ENCODE measurements around the gene CADM1.

The CADM1 gene

DNA sequence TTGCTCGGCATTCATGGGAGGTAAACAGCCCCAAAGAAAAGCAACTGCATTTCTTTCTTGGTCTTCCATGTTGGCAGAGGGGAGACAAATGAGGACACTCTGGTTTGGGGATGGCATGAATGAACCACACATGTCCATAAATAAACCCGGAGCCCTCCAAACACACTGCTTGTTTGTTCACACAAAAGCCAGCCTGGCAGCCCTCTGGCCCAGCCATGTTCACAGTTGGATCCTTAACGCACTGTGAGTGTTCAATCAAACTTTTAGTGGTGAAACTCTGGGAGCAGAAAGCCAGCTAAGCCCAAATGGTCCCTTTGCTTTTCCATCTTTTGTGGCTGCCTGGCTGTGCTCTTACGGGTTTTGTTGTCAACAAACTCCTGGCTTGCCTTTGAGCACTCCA lies 336.8 kb downstream of the CADM1 start:
- Mint-ChIP-seq H3K4me3 (no peak overlapping the region), H3K27me3 (ENCODE audit: low read depth) (peaks cover 16% of the 10 kb centered on the region), H3K9me3 (no peaks in the 10 kb centered on the region), H3K36me3 (ENCODE audit: low read depth) (no peaks in the 10 kb centered on the region), H3K27ac (no peak overlapping the region), H3K4me1 (ENCODE audit: low read depth) (no peaks in the 10 kb centered on the region)
- DNase-seq (ENCODE audit: low spot score) = no peak

DNA sequence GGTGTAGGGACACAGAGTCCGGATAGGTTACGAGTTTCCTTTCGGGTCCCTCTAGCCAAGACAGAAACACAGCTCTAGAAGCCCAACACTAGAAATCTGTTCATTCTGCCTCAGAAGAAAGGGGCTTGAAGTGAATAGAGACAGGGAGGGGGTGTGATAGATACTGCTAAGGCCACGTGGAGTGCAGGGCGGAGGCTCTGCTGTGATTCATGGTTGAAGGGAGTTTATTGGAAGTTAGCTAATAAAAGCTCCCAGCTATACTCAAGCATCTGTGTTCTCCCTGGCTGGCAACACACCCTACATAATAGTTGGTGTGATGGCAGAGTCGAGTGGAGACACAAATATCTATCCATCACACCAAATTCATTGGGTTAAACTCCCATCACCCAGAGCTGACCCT lies 337.4 kb downstream of the CADM1 start:
- H3K27me3 Mint-ChIP-seq (ENCODE audit: low read depth) = peaks cover 16% of the 10 kb centered on the region
- no peaks in the 10 kb centered on the region for H3K36me3 Mint-ChIP-seq (ENCODE audit: low read depth)
- H3K27ac Mint-ChIP-seq = no peak overlapping the region
- H3K4me1 Mint-ChIP-seq (ENCODE audit: low read depth) = no peaks in the 10 kb centered on the region
- H3K9me3 Mint-ChIP-seq = no peaks in the 10 kb centered on the region
- no peak overlapping the region for H3K4me3 Mint-ChIP-seq
- DNase-seq (ENCODE audit: low spot score) = no peak

DNA sequence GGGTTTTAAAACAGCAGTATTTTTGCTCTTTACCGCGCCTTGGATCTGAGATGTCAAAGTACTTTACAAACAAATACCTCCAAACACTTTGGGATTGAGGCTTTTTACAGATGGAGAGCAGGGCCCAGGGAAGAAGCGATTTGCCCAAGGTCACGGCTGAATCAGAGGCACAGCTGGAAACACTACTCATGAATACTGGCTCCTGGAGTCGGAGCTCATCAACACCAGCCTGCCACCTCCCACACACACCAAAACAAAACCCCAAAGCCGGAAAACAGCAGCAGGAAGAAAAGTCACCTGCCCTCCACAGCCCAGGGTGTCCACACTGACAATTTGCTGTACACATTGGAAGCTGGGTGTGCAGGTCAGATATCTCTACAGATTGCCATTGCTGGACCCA lies 339.4 kb downstream of the CADM1 start:
- Mint-ChIP-seq H3K4me1 (ENCODE audit: low read depth) (no peaks in the 10 kb centered on the region), H3K27ac (no peak overlapping the region), H3K9me3 (no peaks in the 10 kb centered on the region), H3K36me3 (ENCODE audit: low read depth) (no peaks in the 10 kb centered on the region), H3K4me3 (no peak overlapping the region), H3K27me3 (ENCODE audit: low read depth) (peaks cover 16% of the 10 kb centered on the region)
- no peak for DNase-seq (ENCODE audit: low spot score)

DNA sequence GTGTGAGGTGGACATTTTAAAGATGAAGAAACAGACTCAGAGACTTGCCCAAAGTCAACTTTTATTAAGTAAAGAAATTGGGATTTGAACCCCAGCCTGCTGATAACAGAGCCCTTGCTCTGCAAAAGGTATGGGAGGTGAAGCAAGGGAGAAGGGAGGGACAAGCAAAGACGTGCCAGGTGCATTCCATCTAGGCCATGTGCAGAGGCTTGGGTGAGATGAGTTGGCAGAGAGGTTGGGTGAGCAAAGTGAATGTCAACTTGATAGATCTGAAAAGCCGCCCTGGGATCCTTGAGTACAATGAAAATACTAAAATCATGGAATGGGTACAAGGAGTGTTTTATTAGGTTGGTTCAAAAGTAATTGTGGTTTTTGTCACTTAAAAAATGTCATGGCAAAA lies 341.3 kb downstream of the CADM1 start:
- H3K4me1 Mint-ChIP-seq (ENCODE audit: low read depth) = no peaks in the 10 kb centered on the region
- no peak overlapping the region for H3K27ac Mint-ChIP-seq
- no peak overlapping the region for H3K4me3 Mint-ChIP-seq
- DNase-seq (ENCODE audit: low spot score) = no peak
- peaks cover 16% of the 10 kb centered on the region for H3K27me3 Mint-ChIP-seq (ENCODE audit: low read depth)
- no peaks in the 10 kb centered on the region for H3K36me3 Mint-ChIP-seq (ENCODE audit: low read depth)
- H3K9me3 Mint-ChIP-seq = no peaks in the 10 kb centered on the region

DNA sequence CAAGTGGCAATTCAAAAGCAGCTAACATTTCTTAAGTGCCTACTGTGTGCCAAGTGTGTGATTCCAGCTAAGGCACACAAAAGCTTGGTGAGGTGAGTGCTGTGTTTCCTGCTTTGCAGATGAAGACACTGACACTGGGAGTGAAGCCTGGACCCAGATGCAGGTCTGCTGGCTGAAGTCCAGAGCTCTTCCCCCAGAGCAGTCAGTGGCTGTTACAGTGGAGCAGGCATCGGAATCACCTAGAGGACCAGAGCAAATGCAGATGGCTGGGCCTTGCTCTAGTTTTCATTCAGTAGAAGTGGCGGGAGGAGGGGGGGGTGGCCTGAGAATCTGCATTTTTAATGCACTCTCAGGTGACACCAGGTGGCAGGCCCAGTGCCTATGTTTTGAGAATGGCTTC lies 342.3 kb downstream of the CADM1 start:
- Mint-ChIP-seq H3K4me3 (no peak overlapping the region), H3K9me3 (no peaks in the 10 kb centered on the region), H3K27me3 (ENCODE audit: low read depth) (peaks cover 14% of the 10 kb centered on the region), H3K27ac (no peak overlapping the region), H3K36me3 (ENCODE audit: low read depth) (no peaks in the 10 kb centered on the region), H3K4me1 (ENCODE audit: low read depth) (no peaks in the 10 kb centered on the region)
- no peak for DNase-seq (ENCODE audit: low spot score)

DNA sequence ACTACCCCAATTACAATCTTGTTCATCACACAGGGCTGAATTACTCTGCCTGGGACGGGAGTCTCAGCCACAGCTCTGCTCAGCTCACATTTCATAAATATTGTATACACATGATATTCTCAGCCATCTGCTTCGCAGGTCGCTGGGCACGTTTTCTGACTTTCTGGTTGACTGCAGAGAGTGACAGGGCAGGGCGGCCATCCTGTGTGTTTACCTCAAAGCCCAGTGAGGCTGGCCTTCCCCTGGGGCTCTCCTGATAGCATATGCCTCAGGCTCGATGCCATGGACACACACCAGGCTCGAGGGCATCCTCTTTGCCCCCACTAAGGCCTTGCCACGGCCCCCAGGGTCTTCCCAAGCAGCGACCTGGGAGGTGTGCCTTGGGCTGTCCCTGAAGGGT lies 345.0 kb downstream of the CADM1 start:
- Mint-ChIP-seq H3K9me3 (no peaks in the 10 kb centered on the region), H3K27ac (no peak overlapping the region), H3K4me1 (ENCODE audit: low read depth) (no peaks in the 10 kb centered on the region), H3K27me3 (ENCODE audit: low read depth) (peaks cover 3% of the 10 kb centered on the region), H3K4me3 (no peak overlapping the region), H3K36me3 (ENCODE audit: low read depth) (no peaks in the 10 kb centered on the region)
- no peak for DNase-seq (ENCODE audit: low spot score)

DNA sequence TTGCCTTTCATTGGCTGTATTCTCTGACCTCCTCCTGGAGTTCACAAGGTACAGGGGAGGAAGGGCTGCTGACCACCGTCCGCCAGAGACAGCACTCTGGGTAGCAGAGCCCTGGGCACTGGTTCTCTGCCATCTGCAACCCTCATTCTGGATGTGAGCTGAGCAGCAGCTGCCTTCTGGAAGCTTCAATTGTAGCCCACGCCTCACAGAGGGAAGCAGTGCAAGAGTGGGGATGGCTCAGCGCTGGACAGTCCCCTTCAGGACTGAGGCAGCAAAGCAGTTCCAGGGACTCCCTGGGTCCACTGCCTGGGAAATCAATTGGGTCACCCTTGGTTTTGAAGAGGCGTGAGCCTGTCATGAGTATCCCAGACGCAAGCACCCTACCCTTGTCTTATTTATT lies 346.2 kb downstream of the CADM1 start:
- no peak overlapping the region for H3K4me3 Mint-ChIP-seq
- peaks cover 3% of the 10 kb centered on the region for H3K4me1 Mint-ChIP-seq (ENCODE audit: low read depth)
- H3K27ac Mint-ChIP-seq = no peak overlapping the region
- H3K27me3 Mint-ChIP-seq (ENCODE audit: low read depth) = peaks cover 3% of the 10 kb centered on the region
- H3K9me3 Mint-ChIP-seq = peaks cover 3% of the 10 kb centered on the region
- DNase-seq (ENCODE audit: low spot score) = no peak
- H3K36me3 Mint-ChIP-seq (ENCODE audit: low read depth) = no peaks in the 10 kb centered on the region

DNA sequence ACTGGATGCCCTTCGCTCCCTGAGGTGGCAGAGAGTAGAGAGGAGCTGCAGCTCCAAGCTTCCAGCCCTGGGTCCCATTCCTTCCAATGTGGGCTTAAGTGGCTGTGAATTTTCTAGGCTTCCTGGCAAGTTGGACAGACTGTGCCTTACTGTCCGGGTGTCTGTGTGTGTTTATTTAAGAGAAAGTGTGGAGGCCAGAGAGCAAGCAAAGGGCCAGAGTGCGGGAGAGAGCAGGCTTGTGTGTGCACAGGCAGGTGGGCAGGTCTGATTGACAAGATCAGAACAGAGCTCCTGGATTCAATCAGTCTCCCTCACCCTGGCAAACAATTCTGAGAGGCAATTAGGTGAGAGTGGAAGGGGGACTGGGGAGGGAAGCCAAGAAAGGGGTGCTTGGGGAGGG lies 347.0 kb downstream of the CADM1 start:
- H3K4me1 Mint-ChIP-seq (ENCODE audit: low read depth) = peaks cover 5% of the 10 kb centered on the region
- no peaks in the 10 kb centered on the region for H3K27me3 Mint-ChIP-seq (ENCODE audit: low read depth)
- no peaks in the 10 kb centered on the region for H3K36me3 Mint-ChIP-seq (ENCODE audit: low read depth)
- H3K9me3 Mint-ChIP-seq = peaks cover 4% of the 10 kb centered on the region
- no peak for DNase-seq (ENCODE audit: low spot score)
- H3K27ac Mint-ChIP-seq = no peak overlapping the region
- no peak overlapping the region for H3K4me3 Mint-ChIP-seq

DNA sequence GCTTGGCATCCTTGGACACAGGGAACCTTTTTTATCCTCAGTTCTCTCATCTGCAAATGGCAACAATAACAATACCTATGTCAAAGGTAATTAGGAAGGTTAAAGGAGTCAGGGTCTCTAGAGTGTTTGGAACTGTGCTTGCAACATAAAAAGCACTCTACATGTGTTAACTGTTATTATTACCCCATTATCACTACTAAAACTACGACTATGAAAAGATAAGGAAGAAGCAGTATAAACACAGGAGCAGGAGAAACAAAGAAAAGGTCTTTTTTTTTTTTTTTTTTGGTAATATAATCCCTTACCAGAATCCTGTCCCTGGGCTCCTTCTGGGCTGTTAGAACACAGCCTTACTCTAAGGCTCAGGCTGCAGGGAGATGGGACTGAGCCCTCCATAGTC lies 348.2 kb downstream of the CADM1 start:
- no peak for DNase-seq (ENCODE audit: low spot score)
- H3K4me1 Mint-ChIP-seq (ENCODE audit: low read depth) = peaks cover 5% of the 10 kb centered on the region
- peaks cover 4% of the 10 kb centered on the region for H3K9me3 Mint-ChIP-seq
- no peaks in the 10 kb centered on the region for H3K27me3 Mint-ChIP-seq (ENCODE audit: low read depth)
- H3K36me3 Mint-ChIP-seq (ENCODE audit: low read depth) = no peaks in the 10 kb centered on the region
- no peak overlapping the region for H3K27ac Mint-ChIP-seq
- H3K4me3 Mint-ChIP-seq = no peak overlapping the region

DNA sequence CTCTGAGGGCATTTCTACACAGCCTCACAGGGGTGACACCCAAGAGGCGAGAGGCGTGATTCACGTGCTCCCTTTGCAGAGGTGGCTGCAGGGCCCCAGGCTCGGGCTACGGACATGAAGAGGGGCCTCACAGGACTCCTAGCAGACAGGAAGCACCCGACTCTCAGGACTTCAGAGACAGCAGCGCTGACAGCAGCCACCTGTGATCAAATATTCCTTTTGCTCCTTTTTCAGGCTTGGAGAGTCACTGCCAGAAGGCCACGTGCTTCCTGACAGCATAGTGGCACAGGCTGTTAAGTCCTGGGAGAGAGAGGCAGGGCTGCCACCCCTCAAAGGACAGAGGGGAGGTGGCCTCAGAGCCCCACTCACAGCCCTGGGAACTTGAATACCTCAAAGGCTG lies 348.9 kb downstream of the CADM1 start:
- Mint-ChIP-seq H3K36me3 (ENCODE audit: low read depth) (no peaks in the 10 kb centered on the region), H3K27ac (no peak overlapping the region), H3K4me1 (ENCODE audit: low read depth) (peaks cover 5% of the 10 kb centered on the region), H3K9me3 (peaks cover 4% of the 10 kb centered on the region), H3K4me3 (no peak overlapping the region), H3K27me3 (ENCODE audit: low read depth) (no peaks in the 10 kb centered on the region)
- no peak for DNase-seq (ENCODE audit: low spot score)

DNA sequence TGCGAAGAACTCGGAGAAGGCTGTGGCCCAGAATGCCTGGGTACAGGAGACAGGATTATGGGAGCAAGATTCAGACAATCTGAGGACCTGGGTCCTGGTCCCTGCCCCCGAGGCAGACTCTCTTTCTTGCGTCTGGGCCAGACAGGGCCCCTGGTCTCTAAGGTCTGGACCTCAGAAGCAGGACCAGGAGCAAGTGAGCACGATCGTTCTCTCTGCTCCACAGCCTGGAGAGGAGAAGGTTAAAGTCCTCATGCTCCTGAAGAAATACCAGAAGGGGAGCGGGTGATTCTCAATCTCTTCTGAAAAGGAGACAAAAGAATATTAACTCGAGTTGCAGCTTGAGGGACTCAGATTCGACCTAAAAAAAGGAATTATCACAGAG lies 349.9 kb downstream of the CADM1 start:
- Mint-ChIP-seq H3K9me3 (peaks cover 4% of the 10 kb centered on the region), H3K4me1 (ENCODE audit: low read depth) (peaks cover 5% of the 10 kb centered on the region), H3K27me3 (ENCODE audit: low read depth) (no peaks in the 10 kb centered on the region), H3K36me3 (ENCODE audit: low read depth) (no peaks in the 10 kb centered on the region), H3K4me3 (no peak overlapping the region), H3K27ac (no peak overlapping the region)
- DNase-seq (ENCODE audit: low spot score) = no peak

DNA sequence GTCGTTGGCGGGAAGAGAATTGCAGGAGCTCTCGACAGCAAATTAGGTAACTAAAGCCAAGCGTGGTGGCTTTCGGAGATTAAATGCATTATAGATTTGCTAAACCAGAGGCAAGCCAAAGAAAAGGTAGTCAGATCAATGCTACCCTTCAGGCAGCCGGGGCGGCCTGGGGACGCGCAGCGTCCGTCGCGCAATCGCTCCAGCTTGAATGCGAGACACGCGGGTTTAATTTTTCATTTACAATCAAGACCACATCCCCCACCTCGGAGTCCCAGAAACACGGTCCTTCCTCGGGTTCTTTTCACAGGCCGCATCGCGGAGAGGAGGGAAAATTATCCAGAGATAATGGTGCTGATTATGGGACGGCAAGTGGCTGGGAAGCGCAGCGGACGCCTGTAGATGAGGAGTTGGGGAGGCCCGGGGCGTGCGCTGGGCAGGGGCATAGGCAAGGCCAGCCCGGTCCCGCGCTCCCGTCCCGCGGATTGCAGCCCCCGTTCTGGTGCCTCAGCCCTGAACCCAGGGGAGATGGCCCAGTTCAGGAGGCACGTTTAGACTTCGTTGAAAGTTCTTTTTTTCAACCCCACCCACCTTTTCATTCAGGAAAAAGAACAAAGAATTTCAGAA lies 350.4 kb downstream of the CADM1 start:
- DNase-seq (ENCODE audit: low spot score) = no peak
- Mint-ChIP-seq H3K4me3 (no peak overlapping the region), H3K4me1 (ENCODE audit: low read depth) (peaks cover 5% of the 10 kb centered on the region), H3K27ac (no peak overlapping the region), H3K27me3 (ENCODE audit: low read depth) (no peaks in the 10 kb centered on the region), H3K9me3 (peaks cover 4% of the 10 kb centered on the region), H3K36me3 (ENCODE audit: low read depth) (no peaks in the 10 kb centered on the region)

DNA sequence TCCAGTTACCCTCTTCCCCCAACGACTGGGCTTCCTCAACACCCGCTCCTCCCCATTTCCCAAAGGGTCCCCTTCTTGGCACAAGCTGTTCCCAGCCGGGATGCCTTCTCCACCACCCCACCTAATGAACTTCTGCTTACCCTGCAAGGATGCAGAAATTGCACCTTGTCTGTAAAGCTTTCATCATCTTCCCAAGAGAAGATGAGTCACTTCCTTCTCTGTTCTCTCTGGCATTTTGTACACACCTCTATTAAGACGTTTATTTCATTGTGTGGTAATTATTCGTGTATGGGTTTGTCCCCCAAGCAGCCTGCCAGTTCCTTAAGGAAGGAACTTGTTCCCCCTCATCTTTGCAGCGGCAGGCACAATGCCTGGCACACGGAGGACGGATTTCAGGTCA lies 351.1 kb downstream of the CADM1 start:
- Mint-ChIP-seq H3K36me3 (ENCODE audit: low read depth) (no peaks in the 10 kb centered on the region), H3K27me3 (ENCODE audit: low read depth) (no peaks in the 10 kb centered on the region), H3K4me1 (ENCODE audit: low read depth) (peaks cover 5% of the 10 kb centered on the region), H3K27ac (no peak overlapping the region), H3K4me3 (no peak overlapping the region), H3K9me3 (peaks cover 4% of the 10 kb centered on the region)
- DNase-seq (ENCODE audit: low spot score) = no peak

DNA sequence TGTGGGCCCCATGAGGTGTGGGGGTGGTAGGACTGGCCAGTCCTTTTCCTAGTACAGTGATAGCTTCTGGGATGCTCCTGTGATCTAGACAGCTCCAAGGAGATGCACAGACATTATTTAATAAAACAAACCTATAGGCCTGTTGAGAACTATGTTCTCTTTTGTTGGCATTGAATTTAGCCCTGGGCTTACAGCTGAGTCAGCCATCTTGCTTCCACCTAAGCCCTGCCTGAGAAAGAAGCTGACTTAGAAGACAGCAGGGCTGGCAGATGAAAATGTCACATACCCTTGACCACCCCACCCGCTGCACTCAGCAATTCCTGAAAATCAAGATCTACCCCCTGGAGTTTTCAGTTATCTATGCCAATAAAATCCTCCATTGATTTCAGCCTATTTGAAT lies 353.2 kb downstream of the CADM1 start:
- no peak for DNase-seq (ENCODE audit: low spot score)
- Mint-ChIP-seq H3K27me3 (ENCODE audit: low read depth) (no peaks in the 10 kb centered on the region), H3K4me3 (no peak overlapping the region), H3K4me1 (ENCODE audit: low read depth) (peaks cover 5% of the 10 kb centered on the region), H3K9me3 (peaks cover 11% of the 10 kb centered on the region), H3K27ac (no peak overlapping the region), H3K36me3 (ENCODE audit: low read depth) (no peaks in the 10 kb centered on the region)

DNA sequence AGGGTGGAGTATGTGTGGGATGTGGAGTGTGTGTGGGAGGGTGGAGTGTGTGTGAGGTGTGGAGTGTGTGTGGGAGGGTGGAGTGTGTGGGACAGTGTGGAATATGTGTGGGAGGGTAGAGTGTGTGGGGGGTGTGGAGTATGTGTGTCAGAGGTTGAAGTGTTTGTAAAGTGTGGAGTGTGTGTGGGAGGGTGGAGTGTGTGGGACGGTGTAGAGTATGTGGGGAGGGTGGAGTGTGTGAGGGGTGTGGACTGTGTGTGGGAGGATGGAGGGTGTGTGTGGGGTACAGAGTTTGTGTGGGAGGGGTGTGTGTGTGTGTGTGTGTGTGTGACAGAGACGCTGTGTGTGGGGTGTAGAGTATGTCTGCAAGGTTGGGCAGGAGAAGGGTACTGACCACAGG lies 355.5 kb downstream of the CADM1 start:
- Mint-ChIP-seq H3K27me3 (ENCODE audit: low read depth) (no peaks in the 10 kb centered on the region), H3K4me3 (no peak overlapping the region), H3K36me3 (ENCODE audit: low read depth) (no peaks in the 10 kb centered on the region), H3K4me1 (ENCODE audit: low read depth) (peaks cover 5% of the 10 kb centered on the region), H3K9me3 (peaks cover 11% of the 10 kb centered on the region), H3K27ac (no peak overlapping the region)
- no peak for DNase-seq (ENCODE audit: low spot score)

All from T-helper 2 cell treated with Interferon-gamma antibody and Interleukin-4, amounts not matched to agents 5 μg/mL and 100 μg/mL, for 36 hours (primary cell).